ENCODE measurements around the gene RFC2.

Gene RFC2

DNA sequence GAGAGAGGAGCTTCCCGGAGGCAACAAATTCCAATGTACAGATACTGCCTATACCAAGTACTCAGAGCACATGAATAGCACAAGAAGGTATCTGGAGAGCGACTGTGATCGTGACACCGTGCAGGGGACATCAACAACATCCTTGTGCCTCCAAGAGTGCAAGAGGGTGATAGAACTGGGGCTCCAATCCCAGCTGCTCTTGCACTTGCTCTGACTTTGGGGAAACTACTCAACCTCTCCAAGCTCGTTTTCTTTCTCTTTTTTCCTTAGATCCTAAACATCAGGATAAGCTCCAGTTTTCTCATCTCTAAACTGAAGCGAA, 12.1 kb downstream of the RFC2 start:
- TF ChIP-seq TEAD4 (IDR thresholded peaks at IDR 0.05) (no peak), FOXM1 (IDR thresholded peaks at IDR 0.05; ENCODE audit: borderline replicate concordance, low read depth) (no peak), ZBTB7A (IDR thresholded peaks at IDR 0.05; ENCODE audit: low read depth) (no peak), CEBPB (IDR thresholded peaks at IDR 0.05) (no peak), EGR1 (IDR thresholded peaks at IDR 0.05) (no peak), YY1 (IDR thresholded peaks at IDR 0.05; ENCODE audit: low read depth) (no peak), NFIC (IDR thresholded peaks at IDR 0.05) (no peak), RAD21 (IDR thresholded peaks at IDR 0.05; ENCODE audit: low read depth) (no peak), TCF12 (IDR thresholded peaks at IDR 0.05; ENCODE audit: low read depth) (no peak), CREB1 (IDR thresholded peaks at IDR 0.05; ENCODE audit: low read depth) (no peak), EP300 (IDR thresholded peaks at IDR 0.05; ENCODE audit: borderline replicate concordance) (no peak), TAF1 (IDR thresholded peaks at IDR 0.05; ENCODE audit: low read depth) (no peak)
- TF ChIP-seq, protein P1, sequence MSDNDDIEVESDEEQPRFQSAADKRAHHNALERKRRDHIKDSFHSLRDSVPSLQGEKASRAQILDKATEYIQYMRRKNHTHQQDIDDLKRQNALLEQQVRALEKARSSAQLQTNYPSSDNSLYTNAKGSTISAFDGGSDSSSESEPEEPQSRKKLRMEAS (IDR thresholded peaks at IDR 0.05) = no peak
- TF ChIP-seq, protein P2, sequence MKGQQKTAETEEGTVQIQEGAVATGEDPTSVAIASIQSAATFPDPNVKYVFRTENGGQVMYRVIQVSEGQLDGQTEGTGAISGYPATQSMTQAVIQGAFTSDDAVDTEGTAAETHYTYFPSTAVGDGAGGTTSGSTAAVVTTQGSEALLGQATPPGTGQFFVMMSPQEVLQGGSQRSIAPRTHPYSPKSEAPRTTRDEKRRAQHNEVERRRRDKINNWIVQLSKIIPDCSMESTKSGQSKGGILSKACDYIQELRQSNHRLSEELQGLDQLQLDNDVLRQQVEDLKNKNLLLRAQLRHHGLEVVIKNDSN (IDR thresholded peaks at IDR 0.05) = no peak
- TF ChIP-seq, protein P3, sequence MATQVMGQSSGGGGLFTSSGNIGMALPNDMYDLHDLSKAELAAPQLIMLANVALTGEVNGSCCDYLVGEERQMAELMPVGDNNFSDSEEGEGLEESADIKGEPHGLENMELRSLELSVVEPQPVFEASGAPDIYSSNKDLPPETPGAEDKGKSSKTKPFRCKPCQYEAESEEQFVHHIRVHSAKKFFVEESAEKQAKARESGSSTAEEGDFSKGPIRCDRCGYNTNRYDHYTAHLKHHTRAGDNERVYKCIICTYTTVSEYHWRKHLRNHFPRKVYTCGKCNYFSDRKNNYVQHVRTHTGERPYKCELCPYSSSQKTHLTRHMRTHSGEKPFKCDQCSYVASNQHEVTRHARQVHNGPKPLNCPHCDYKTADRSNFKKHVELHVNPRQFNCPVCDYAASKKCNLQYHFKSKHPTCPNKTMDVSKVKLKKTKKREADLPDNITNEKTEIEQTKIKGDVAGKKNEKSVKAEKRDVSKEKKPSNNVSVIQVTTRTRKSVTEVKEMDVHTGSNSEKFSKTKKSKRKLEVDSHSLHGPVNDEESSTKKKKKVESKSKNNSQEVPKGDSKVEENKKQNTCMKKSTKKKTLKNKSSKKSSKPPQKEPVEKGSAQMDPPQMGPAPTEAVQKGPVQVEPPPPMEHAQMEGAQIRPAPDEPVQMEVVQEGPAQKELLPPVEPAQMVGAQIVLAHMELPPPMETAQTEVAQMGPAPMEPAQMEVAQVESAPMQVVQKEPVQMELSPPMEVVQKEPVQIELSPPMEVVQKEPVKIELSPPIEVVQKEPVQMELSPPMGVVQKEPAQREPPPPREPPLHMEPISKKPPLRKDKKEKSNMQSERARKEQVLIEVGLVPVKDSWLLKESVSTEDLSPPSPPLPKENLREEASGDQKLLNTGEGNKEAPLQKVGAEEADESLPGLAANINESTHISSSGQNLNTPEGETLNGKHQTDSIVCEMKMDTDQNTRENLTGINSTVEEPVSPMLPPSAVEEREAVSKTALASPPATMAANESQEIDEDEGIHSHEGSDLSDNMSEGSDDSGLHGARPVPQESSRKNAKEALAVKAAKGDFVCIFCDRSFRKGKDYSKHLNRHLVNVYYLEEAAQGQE (IDR thresholded peaks at IDR 0.05; ENCODE audit: low read depth) = no peak

DNA sequence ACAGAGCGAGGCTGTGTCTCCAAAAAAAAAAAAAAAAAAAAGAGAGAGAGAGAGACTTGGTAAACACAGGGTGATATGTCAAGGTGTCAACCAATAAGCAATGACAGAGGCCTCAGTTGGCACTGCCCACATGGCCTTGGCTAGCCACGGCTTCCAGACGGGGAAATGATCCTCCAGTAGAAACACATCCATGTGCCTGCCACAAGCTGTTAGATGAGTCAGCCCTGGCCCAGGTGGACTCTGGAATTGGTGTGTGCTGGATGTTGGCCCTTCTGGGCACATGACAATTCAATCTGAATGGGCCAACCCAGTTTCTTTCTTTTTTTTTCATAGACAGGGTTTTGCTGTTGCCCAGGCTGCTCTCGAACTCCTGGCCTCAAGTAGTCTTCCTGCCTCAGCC, 13.7 kb downstream of the RFC2 start:
- TF ChIP-seq NFIC (IDR thresholded peaks at IDR 0.05) = no peak
- no peak for TF ChIP-seq RAD21 (IDR thresholded peaks at IDR 0.05; ENCODE audit: low read depth)

DNA sequence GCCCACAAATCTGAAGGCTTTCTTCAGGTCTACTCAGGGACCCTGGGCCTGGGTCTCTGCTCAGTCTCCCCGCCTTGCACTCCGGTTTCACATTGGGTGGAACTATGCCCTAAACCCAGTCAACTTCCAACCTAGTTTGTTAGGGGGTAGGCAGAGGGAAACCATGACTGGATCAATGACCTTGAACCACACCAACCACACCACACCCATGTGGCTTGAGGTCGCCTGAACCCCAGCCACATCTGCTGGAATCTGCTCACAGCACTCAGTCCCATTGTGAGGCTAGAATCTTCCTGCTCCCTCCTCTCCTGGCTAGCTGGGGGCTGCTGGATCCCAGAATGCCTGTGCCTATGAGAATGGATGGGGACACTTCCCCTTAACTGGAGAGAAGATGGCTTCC, 17.9 kb downstream of the RFC2 start:
- TF ChIP-seq EGR1 (IDR thresholded peaks at IDR 0.05) = no peak
- TF ChIP-seq, protein P1 (IDR thresholded peaks at IDR 0.05) = no peak
- TF ChIP-seq FOXM1 (IDR thresholded peaks at IDR 0.05; ENCODE audit: borderline replicate concordance, low read depth) = no peak
- TF ChIP-seq TCF12 (IDR thresholded peaks at IDR 0.05; ENCODE audit: low read depth) = no peak
- no peak for TF ChIP-seq YY1 (IDR thresholded peaks at IDR 0.05; ENCODE audit: low read depth)
- TF ChIP-seq, protein P3 (IDR thresholded peaks at IDR 0.05; ENCODE audit: low read depth) = no peak

DNA sequence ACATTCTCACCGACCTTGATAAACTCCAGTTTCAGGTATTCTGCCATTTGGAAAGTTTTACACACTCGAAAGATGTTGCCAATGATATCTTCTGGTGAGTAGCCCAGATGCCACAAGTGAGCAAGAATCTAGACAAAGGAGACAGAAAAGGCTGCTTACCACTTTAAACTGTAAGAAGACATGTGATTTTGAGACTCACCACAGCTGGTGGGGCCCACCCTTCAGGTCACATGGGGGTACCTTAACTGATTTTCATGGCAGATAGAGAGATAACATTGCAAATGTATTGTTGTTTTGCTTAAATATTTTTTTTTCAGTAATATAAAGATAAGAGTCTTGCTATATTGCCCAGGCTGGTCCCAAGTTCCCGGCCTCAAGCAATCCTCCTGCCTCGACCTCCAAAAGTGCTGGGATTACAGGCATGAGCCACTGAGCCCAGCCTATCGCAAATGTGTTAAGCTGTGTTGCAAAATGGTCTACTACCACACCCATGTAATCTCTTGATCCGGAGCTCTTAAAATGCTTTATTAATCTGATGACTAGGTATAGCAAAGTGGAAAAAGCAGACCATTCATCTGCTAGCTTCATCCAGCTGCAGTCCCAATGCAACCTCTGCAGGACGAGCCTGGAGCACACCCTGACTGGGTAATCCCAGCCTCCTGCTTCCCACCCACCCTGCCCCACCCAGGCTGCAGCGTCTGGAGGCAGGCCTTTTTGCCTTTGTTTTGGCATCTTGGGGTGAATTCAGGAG, 18.5 kb downstream of the RFC2 start:
- TF ChIP-seq EP300 (IDR thresholded peaks at IDR 0.05; ENCODE audit: borderline replicate concordance) = no peak

DNA sequence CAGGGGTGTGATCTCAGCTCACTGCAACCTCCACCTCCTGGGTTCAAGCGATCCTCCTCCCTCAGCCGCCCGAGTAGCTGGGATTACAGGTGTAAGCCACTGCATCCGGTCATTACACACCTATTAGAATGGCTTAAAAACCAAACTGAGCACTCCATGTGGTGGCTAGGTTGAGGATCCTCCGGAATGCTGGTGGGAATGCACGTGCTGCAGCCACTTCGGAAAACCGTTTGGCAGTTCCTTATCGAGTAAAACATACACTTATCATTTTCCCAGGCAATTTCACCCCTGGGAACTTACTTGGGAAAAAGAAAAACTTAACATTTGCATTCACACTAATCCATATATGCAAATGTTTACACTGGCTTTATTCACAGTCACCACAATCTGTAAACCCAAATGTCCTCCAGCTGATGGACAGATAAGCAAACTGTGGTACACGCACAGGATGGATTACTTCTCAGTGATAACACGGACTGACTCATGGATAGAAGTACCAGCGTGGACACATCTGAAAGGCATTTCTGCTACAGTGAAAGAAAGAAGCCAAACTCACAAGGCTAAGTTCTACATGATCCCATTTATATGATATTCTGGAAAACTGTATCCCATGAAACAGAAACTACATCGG, 20.4 kb downstream of the RFC2 start:
- TF ChIP-seq CEBPB (IDR thresholded peaks at IDR 0.05) (no peak), EGR1 (IDR thresholded peaks at IDR 0.05) (no peak), CREB1 (IDR thresholded peaks at IDR 0.05; ENCODE audit: low read depth) (no peak), RAD21 (IDR thresholded peaks at IDR 0.05; ENCODE audit: low read depth) (no peak)
- TF ChIP-seq, protein P2 (IDR thresholded peaks at IDR 0.05) = no peak

DNA sequence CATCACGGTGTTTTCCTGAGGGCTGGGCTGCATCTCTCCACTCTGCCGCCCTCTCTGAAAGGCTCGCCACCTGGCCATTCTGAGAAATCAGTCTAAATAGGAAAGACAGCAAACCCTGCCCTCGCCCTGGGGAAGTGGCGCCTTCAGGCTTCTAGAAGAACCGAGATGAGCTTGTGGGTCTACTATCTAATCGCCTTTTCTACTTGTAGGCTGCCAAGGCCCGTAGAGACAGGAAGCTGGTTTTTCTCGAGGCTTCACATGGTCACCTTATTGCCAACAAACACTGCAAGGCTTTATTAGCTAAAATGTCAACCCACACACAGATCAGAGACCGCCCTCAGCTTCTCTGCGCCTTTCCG, 23.0 kb downstream of the RFC2 start:
- no peak for TF ChIP-seq RAD21 (IDR thresholded peaks at IDR 0.05; ENCODE audit: low read depth)
